H9 (cell line): ENCODE results near the gene SH3RF3. TPM values are rescaled to one million over a fixed set of nuclear protein-coding genes. Genes with fewer than 3 reads are reported as not detected.

Experiments
- DNase-seq: peaks from one replicate; pipeline ENCODE4 v3.0.0-alpha.2; 2017
- H2AFZ ChIP-seq: one replicate; pipeline ENCODE4 v1.6.1; 2013; ENCODE audit warnings: mild to moderate bottlenecking, low read length, control low read depth, moderate library complexity
- H2AK5ac ChIP-seq: 2 replicates; pipeline ENCODE4 v1.6.1; 2013; ENCODE audit warnings: low read length, control low read depth, mixed read lengths; ENCODE audit not compliant: insufficient read length
- H2BK120ac ChIP-seq: one replicate; pipeline ENCODE4 v1.6.1; 2013; ENCODE audit warnings: low read depth, mild to moderate bottlenecking, low read length, control low read depth, inconsistent platforms; ENCODE audit not compliant: poor library complexity, severe bottlenecking
- H2BK12ac ChIP-seq: 2 replicates; pipeline ENCODE4 v1.6.1; 2013; ENCODE audit warnings: low read length, control low read depth, mixed read lengths, low read depth; ENCODE audit not compliant: insufficient read length
- H2BK15ac ChIP-seq: 2 replicates; pipeline ENCODE4 v1.6.1; 2013; ENCODE audit warnings: low read depth, low read length, control low read depth
- H2BK20ac ChIP-seq: one replicate; pipeline ENCODE4 v1.6.1; 2013; ENCODE audit warnings: low read depth, mild to moderate bottlenecking, low read length, control low read depth, inconsistent platforms; ENCODE audit not compliant: poor library complexity, severe bottlenecking
- H2BK5ac ChIP-seq: 2 replicates; pipeline ENCODE4 v1.6.1; 2013; ENCODE audit warnings: low read length, control low read depth, mixed read lengths; ENCODE audit not compliant: insufficient read length
- H3K14ac ChIP-seq: 2 replicates; pipeline ENCODE4 v1.6.1; 2013; ENCODE audit warnings: low read length, control low read depth; ENCODE audit not compliant: insufficient read depth
- H3K18ac ChIP-seq: 2 replicates; pipeline ENCODE4 v1.6.1; 2013; ENCODE audit warnings: low read depth, mild to moderate bottlenecking, mixed read lengths, low read length, control low read depth; ENCODE audit not compliant: insufficient read length
- H3K23ac ChIP-seq: 2 replicates; pipeline ENCODE4 v1.6.1; 2013; ENCODE audit warnings: low read length, control low read depth, mixed read lengths, low read depth; ENCODE audit not compliant: insufficient read length
- H3K23me2 ChIP-seq: 2 replicates; pipeline ENCODE4 v1.6.1; 2013; ENCODE audit warnings: low read depth, mild to moderate bottlenecking, mixed read lengths, low read length, control low read depth; ENCODE audit not compliant: insufficient read length, poor library complexity, severe bottlenecking
- H3K27ac ChIP-seq: 2 replicates; pipeline ENCODE4 v1.5.1; 2013; ENCODE audit warnings: low read length, control low read depth, mixed read lengths, low read depth; ENCODE audit not compliant: insufficient read length
- H3K27me3 ChIP-seq: 2 replicates; pipeline ENCODE4 v1.6.1; 2013; ENCODE audit warnings: low read length, control low read depth, inconsistent platforms; ENCODE audit not compliant: insufficient read depth
- H3K4ac ChIP-seq: 2 replicates; pipeline ENCODE4 v1.6.1; 2013; ENCODE audit warnings: low read depth, mild to moderate bottlenecking, control low read depth, inconsistent platforms, low read length, moderate library complexity
- H3K4me1 ChIP-seq: 2 replicates; pipeline ENCODE4 v1.6.1; 2013; ENCODE audit warnings: low read length, control low read depth, inconsistent platforms; ENCODE audit not compliant: insufficient read depth
- H3K4me2 ChIP-seq: 2 replicates; pipeline ENCODE4 v1.6.1; 2013; ENCODE audit warnings: low read length, control low read depth, mixed read lengths; ENCODE audit not compliant: insufficient read length, insufficient read depth
- H3K56ac ChIP-seq: 2 replicates; pipeline ENCODE4 v1.6.1; 2013; ENCODE audit warnings: low read depth, mild to moderate bottlenecking, mixed read lengths, low read length, control low read depth; ENCODE audit not compliant: insufficient read length
- H3K79me1 ChIP-seq: 2 replicates; pipeline ENCODE4 v1.6.1; 2013; ENCODE audit warnings: low read depth, mild to moderate bottlenecking, moderate library complexity, low read length, control low read depth, inconsistent platforms; ENCODE audit not compliant: insufficient read depth, poor library complexity, severe bottlenecking
- H3K79me2 ChIP-seq: 2 replicates; pipeline ENCODE4 v1.6.1; 2013; ENCODE audit warnings: low read length, control low read depth, inconsistent platforms; ENCODE audit not compliant: insufficient read depth
- H3K9ac ChIP-seq: 2 replicates; pipeline ENCODE4 v1.6.1; 2013; ENCODE audit warnings: low read length, control low read depth, mixed read lengths; ENCODE audit not compliant: insufficient read length; ENCODE audit errors: extremely low read depth
- H3K9me3 ChIP-seq: one replicate; pipeline ENCODE4 v1.6.1; 2013; ENCODE audit warnings: low read depth, low read length, inconsistent platforms; ENCODE audit not compliant: control insufficient read depth
- H3T11ph ChIP-seq: one replicate; pipeline ENCODE4 v1.6.1; 2013; ENCODE audit warnings: mild to moderate bottlenecking, low read length, control low read depth, inconsistent platforms
- H4K20me1 ChIP-seq: one replicate; pipeline ENCODE4 v1.6.1; 2013; ENCODE audit not compliant: control insufficient read depth, insufficient read length, insufficient read depth
- H4K5ac ChIP-seq: 2 replicates; pipeline ENCODE4 v1.6.1; 2013; ENCODE audit warnings: low read depth, mild to moderate bottlenecking, mixed read lengths, low read length, control low read depth; ENCODE audit not compliant: insufficient read length
- H4K8ac ChIP-seq: replicated peaks from 2 replicates; pipeline ENCODE4 v1.6.1; 2013; ENCODE audit warnings: low read length, control low read depth, mixed read lengths, low read depth; ENCODE audit not compliant: insufficient read length
- H4K91ac ChIP-seq: 2 replicates; pipeline ENCODE4 v1.6.1; 2013; ENCODE audit warnings: low read depth, mild to moderate bottlenecking, moderate library complexity, mixed read lengths, low read length, control low read depth; ENCODE audit not compliant: insufficient read length
- H3K27ac Mint-ChIP-seq, 3 experiments: 2 replicates in 2 of 3; 3 replicates in 1 of 3; pipeline ENCODE4 v1.8.0; 2020 to 2021; ENCODE audit warnings: mixed read lengths in 3 of 3, mild to moderate bottlenecking in 1 of 3, moderate library complexity in 1 of 3
- H3K27me3 Mint-ChIP-seq: 2 replicates; pipeline ENCODE4 v1.8.0; 2021; ENCODE audit warnings: low read depth, mild to moderate bottlenecking, moderate library complexity, mixed read lengths
- H3K36me3 Mint-ChIP-seq, 3 experiments: 2 replicates in 2 of 3; 3 replicates in 1 of 3; pipeline ENCODE4 v1.8.0; 2020 to 2021; ENCODE audit warnings: low read depth in 3 of 3, mixed read lengths in 3 of 3; ENCODE audit not compliant: insufficient read depth in 1 of 3
- H3K4me1 Mint-ChIP-seq, 2 experiments: 2 replicates each; pipeline ENCODE4 v1.8.0; 2020; ENCODE audit warnings: mixed read lengths in 2 of 2
- H3K4me3 Mint-ChIP-seq, 2 experiments: 2 replicates in 1 of 2; 3 replicates in 1 of 2; pipeline ENCODE4 v1.8.0; 2020 to 2021; ENCODE audit warnings: mild to moderate bottlenecking in 2 of 2, mixed read lengths in 2 of 2, moderate library complexity in 1 of 2
- H3K9me3 Mint-ChIP-seq, 2 experiments: 2 replicates in 1 of 2; 3 replicates in 1 of 2; pipeline ENCODE4 v1.8.0; 2020; ENCODE audit warnings: mild to moderate bottlenecking in 2 of 2, mixed read lengths in 2 of 2, moderate library complexity in 1 of 2
- WGBS: extraction: QIAGEN DNeasy Blood & Tissue Kit; methylation state at CpG from one replicate; pipeline ENCODE4 v1.1.7; 2013; ENCODE audit warnings: missing lambda C conversion rate, low lambda C conversion rate, mixed read lengths; ENCODE audit not compliant: insufficient read length; ENCODE audit errors: extremely low coverage; 5-methylcytosine and 5-hydroxymethylcytosine counted together
- total RNA-seq: library from RNA; stranded (reverse); gene quantifications from 2 replicates; pipeline ENCODE4 v1.2.1, GENCODE V29; 2021
- TF ChIP-seq, protein P1 (sequence below): fragments of 200-600 bp; sonication (generic); conservative IDR thresholded peaks from 3 replicates; pipeline ENCODE4 v1.8.0; 2021; ENCODE audit warnings: antibody characterized with exemption, mild to moderate bottlenecking

The SH3RF3 gene
- total RNA-seq, 1 experiment from 2014 or later: 0.46 TPM

- no peak overlapping the region for H3K9ac ChIP-seq
- H3K56ac ChIP-seq: no peak overlapping the region
- no peak overlapping the region for H2BK20ac ChIP-seq
- no peaks in the 10 kb centered on the region for H4K20me1 ChIP-seq
- no peak overlapping the region for H2BK15ac ChIP-seq
- no peak overlapping the region for H4K8ac ChIP-seq
- no peak overlapping the region for H2BK12ac ChIP-seq
- H4K5ac ChIP-seq: no peak overlapping the region
- DNase-seq: no peak
- no peak overlapping the region for H2AK5ac ChIP-seq
- H3K27ac ChIP-seq: no peak overlapping the region
- H3K27me3 Mint-ChIP-seq: peaks cover 3% of the 10 kb centered on the region; the same call in 1 of the 2 replicates
- H3K4me3 Mint-ChIP-seq: no peak overlapping the region
- TF ChIP-seq, protein P1, sequence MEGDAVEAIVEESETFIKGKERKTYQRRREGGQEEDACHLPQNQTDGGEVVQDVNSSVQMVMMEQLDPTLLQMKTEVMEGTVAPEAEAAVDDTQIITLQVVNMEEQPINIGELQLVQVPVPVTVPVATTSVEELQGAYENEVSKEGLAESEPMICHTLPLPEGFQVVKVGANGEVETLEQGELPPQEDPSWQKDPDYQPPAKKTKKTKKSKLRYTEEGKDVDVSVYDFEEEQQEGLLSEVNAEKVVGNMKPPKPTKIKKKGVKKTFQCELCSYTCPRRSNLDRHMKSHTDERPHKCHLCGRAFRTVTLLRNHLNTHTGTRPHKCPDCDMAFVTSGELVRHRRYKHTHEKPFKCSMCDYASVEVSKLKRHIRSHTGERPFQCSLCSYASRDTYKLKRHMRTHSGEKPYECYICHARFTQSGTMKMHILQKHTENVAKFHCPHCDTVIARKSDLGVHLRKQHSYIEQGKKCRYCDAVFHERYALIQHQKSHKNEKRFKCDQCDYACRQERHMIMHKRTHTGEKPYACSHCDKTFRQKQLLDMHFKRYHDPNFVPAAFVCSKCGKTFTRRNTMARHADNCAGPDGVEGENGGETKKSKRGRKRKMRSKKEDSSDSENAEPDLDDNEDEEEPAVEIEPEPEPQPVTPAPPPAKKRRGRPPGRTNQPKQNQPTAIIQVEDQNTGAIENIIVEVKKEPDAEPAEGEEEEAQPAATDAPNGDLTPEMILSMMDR: no peak
- no peak overlapping the region for H3K4ac ChIP-seq
- H3K4me2 ChIP-seq: no peak overlapping the region
- no peak overlapping the region for H3K27ac Mint-ChIP-seq
- WGBS: no CpG with 5 or more reads among the region's 18 CpGs
- no peak overlapping the region for H3K18ac ChIP-seq
- H3K4me1 ChIP-seq: no peaks in the 10 kb centered on the region
- no peaks in the 10 kb centered on the region for H3K79me1 ChIP-seq
- no peaks in the 10 kb centered on the region for H3K23me2 ChIP-seq
- H3K9me3 ChIP-seq: no peaks in the 10 kb centered on the region
- H3K36me3 Mint-ChIP-seq: no peaks in the 10 kb centered on the region
- H4K91ac ChIP-seq: no peak overlapping the region
- no peaks in the 10 kb centered on the region for H3K79me2 ChIP-seq
- H2BK120ac ChIP-seq: no peak overlapping the region
- H3K27me3 ChIP-seq: no peaks in the 10 kb centered on the region
- no peak overlapping the region for H3K23ac ChIP-seq
- no peak overlapping the region for H3T11ph ChIP-seq
- H3K14ac ChIP-seq: no peak overlapping the region; the same call in 1 of the 2 replicates
- H3K9me3 Mint-ChIP-seq: no peaks in the 10 kb centered on the region
- H2AFZ ChIP-seq: no peak overlapping the region
- H2BK5ac ChIP-seq: no peak overlapping the region
- H3K4me1 Mint-ChIP-seq: no peaks in the 10 kb centered on the region
These were observed 300.7 kb downstream of the SH3RF3 start for GRCh38 chr2:109429567-109430328.
